H1 (cell line): ENCODE results near the gene SLCO1C1. TPM values are rescaled to one million over a fixed set of nuclear protein-coding genes. Genes with fewer than 3 reads are reported as not detected.

Source experiments
- CTCF ChIA-PET: fragments of 300-600 bp; sonication (Branson Sonifier 250); formaldehyde crosslinking; loops from one replicate; lab custom pipeline; 2021; ENCODE audit not compliant: partially characterized antibody; lab: Charles Lee
- POLR2A ChIA-PET: fragments of 300-600 bp; sonication (Branson Sonifier 250); formaldehyde crosslinking; loops from one replicate; lab custom pipeline; 2021; ENCODE audit warnings: inconsistent platforms; ENCODE audit not compliant: partially characterized antibody; lab: Charles Lee
- DNase-seq, 2 experiments: peaks; one replicate each; pipeline versions ENCODE4 v3.0.0 to v3.0.0-alpha.2; 2010 to 2022; ENCODE audit warnings: low spot score in 2 of 2, low read depth in 1 of 2, mixed read lengths in 1 of 2
- FAIRE-seq: peaks from 2 replicates; lab custom pipeline; 2011; peaks lifted over from hg19 to GRCh38; lab: Jason Lieb, UNC
- H2AFZ ChIP-seq: 2 replicates; pipeline ENCODE4 v1.8.1; 2012; ENCODE audit warnings: low read length, inconsistent platforms
- H2AK5ac ChIP-seq: 2 replicates; pipeline ENCODE4 v1.6.1; 2013; ENCODE audit warnings: low read depth, low read length
- H2BK120ac ChIP-seq: replicated peaks from 2 replicates; pipeline ENCODE3; 2013; ENCODE audit warnings: low read depth, low read length, inconsistent platforms
- H2BK12ac ChIP-seq: 2 replicates; pipeline ENCODE4 v1.6.1; 2013; ENCODE audit warnings: low read depth, low read length
- H2BK15ac ChIP-seq: 2 replicates; pipeline ENCODE4 v1.6.1; 2013; ENCODE audit warnings: low read length
- H2BK20ac ChIP-seq: 2 replicates; pipeline ENCODE4 v1.6.1; 2013; ENCODE audit warnings: low read length
- H2BK5ac ChIP-seq: 2 replicates; pipeline ENCODE4 v1.6.1; 2013; ENCODE audit warnings: low read depth, low read length
- H3K14ac ChIP-seq: 2 replicates; pipeline ENCODE4 v1.6.1; 2013; ENCODE audit warnings: inconsistent platforms; ENCODE audit not compliant: insufficient read length
- H3K18ac ChIP-seq: 2 replicates; pipeline ENCODE4 v1.6.1; 2013; ENCODE audit warnings: low read length; ENCODE audit errors: extremely low read depth
- H3K23ac ChIP-seq: 2 replicates; pipeline ENCODE4 v1.6.1; 2013; ENCODE audit warnings: inconsistent platforms; ENCODE audit not compliant: insufficient read length
- H3K23me2 ChIP-seq: 2 replicates; pipeline ENCODE4 v1.6.1; 2013; ENCODE audit warnings: low read depth, low read length
- H3K27ac ChIP-seq: 2 replicates; pipeline ENCODE4 v1.6.1; 2011; ENCODE audit warnings: low read depth, low read length, inconsistent platforms
- H3K27me3 ChIP-seq, 4 experiments: replicated peaks in 1 of 4; 1 replicate in 1 of 4; 2 replicates in 3 of 4; pipeline versions ENCODE4 v1.6.1 to v1.8.1; 2011 to 2013; ENCODE audit warnings: low read length in 3 of 4, mild to moderate bottlenecking in 3 of 4, inconsistent platforms in 2 of 4, mixed read lengths in 2 of 4, moderate library complexity in 1 of 4; ENCODE audit not compliant: control insufficient read depth in 3 of 4, insufficient read depth in 3 of 4; ENCODE audit errors: extremely low read depth in 1 of 4
- H3K36me3 ChIP-seq, 4 experiments: 2 replicates each; pipeline versions ENCODE4 v1.6.1 to v1.8.1; 2011 to 2013; ENCODE audit warnings: mild to moderate bottlenecking in 4 of 4, low read length in 3 of 4, moderate library complexity in 2 of 4, control low read depth in 1 of 4, inconsistent platforms in 1 of 4; ENCODE audit not compliant: insufficient read depth in 4 of 4, control insufficient read depth in 2 of 4
- H3K4ac ChIP-seq: replicated peaks from 2 replicates; pipeline ENCODE3; 2013; ENCODE audit warnings: low read length, low read depth, mixed read lengths, inconsistent platforms; ENCODE audit not compliant: insufficient read length
- H3K4me1 ChIP-seq, 4 experiments: replicated peaks in 1 of 4; 1 replicate in 1 of 4; 2 replicates in 3 of 4; pipeline versions ENCODE4 v1.6.1 to v1.8.1; 2011 to 2013; ENCODE audit warnings: low read length in 3 of 4, inconsistent platforms in 2 of 4, mixed read lengths in 1 of 4; ENCODE audit not compliant: insufficient read depth in 4 of 4, control insufficient read depth in 3 of 4
- H3K4me2 ChIP-seq, 2 experiments: 2 replicates each; pipeline versions ENCODE4 v1.6.1 to v1.8.1; 2011 to 2013; ENCODE audit warnings: low read depth in 2 of 2, low read length in 2 of 2, control low read depth in 1 of 2, inconsistent platforms in 1 of 2, mild to moderate bottlenecking in 1 of 2; ENCODE audit not compliant: insufficient read depth in 1 of 2
- H3K4me3 ChIP-seq, 4 experiments: fragments of 200-600, 300-600 bp in 1 of 4; sonication (generic), shearing (Covaris generic), sonication (Bioruptor Twin) in 1 of 4; 2 replicates each; pipeline versions ENCODE4 v1.5.1 to v1.8.1; 2011 to 2016; ENCODE audit warnings: low read length in 4 of 4, low read depth in 3 of 4, control low read depth in 2 of 4, inconsistent platforms in 2 of 4, mild to moderate bottlenecking in 2 of 4, mixed read lengths in 1 of 4, moderate library complexity in 1 of 4; ENCODE audit not compliant: insufficient read depth in 2 of 4; ENCODE audit errors: extremely low read depth in 1 of 4
- H3K56ac ChIP-seq: replicated peaks from 2 replicates; pipeline ENCODE3; 2013; ENCODE audit warnings: low read depth, mild to moderate bottlenecking, mixed read lengths, low read length, inconsistent platforms; ENCODE audit not compliant: insufficient read length
- H3K79me1 ChIP-seq: 2 replicates; pipeline ENCODE4 v1.6.1; 2013; ENCODE audit warnings: low read depth, low read length, control low read depth
- H3K79me2 ChIP-seq, 2 experiments: 2 replicates each; pipeline versions ENCODE4 v1.6.1 to v1.8.1; 2012 to 2013; ENCODE audit warnings: low read length in 2 of 2, mild to moderate bottlenecking in 2 of 2, inconsistent platforms in 1 of 2; ENCODE audit not compliant: insufficient read depth in 2 of 2, control insufficient read depth in 1 of 2
- H3K9ac ChIP-seq, 4 experiments: replicated peaks in 1 of 4; 1 replicate in 1 of 4; 2 replicates in 3 of 4; pipeline versions ENCODE4 v1.6.1 to v1.8.1; 2011 to 2013; ENCODE audit warnings: low read depth in 3 of 4, low read length in 3 of 4, control low read depth in 2 of 4, mild to moderate bottlenecking in 2 of 4, moderate library complexity in 2 of 4, inconsistent platforms in 1 of 4; ENCODE audit errors: extremely low read depth in 1 of 4
- H3K9me3 ChIP-seq, 2 experiments: 2 replicates each; pipeline versions ENCODE4 v1.6.1 to v1.8.1; 2012 to 2013; ENCODE audit warnings: mild to moderate bottlenecking in 2 of 2, moderate library complexity in 2 of 2, control low read depth in 1 of 2, inconsistent platforms in 1 of 2, low read depth in 1 of 2, low read length in 1 of 2, mixed read lengths in 1 of 2; ENCODE audit not compliant: insufficient read depth in 2 of 2
- H4K20me1 ChIP-seq, 2 experiments: replicated peaks in 1 of 2; 2 replicates each; pipeline versions ENCODE3 to v1.8.1; 2011 to 2013; ENCODE audit warnings: inconsistent platforms in 2 of 2, low read length in 2 of 2, mild to moderate bottlenecking in 1 of 2; ENCODE audit not compliant: insufficient read depth in 2 of 2, control insufficient read depth in 1 of 2
- H4K5ac ChIP-seq: 2 replicates; pipeline ENCODE4 v1.6.1; 2013; ENCODE audit warnings: low read length, low read depth, mixed read lengths, inconsistent platforms; ENCODE audit not compliant: insufficient read length
- H4K8ac ChIP-seq: 2 replicates; pipeline ENCODE4 v1.8.0; 2013; ENCODE audit warnings: mild to moderate bottlenecking, moderate library complexity, low read length, inconsistent platforms; ENCODE audit not compliant: insufficient read depth; ENCODE audit errors: extremely low read depth
- H4K91ac ChIP-seq: replicated peaks from 2 replicates; pipeline ENCODE3; 2013; ENCODE audit warnings: low read length, mixed read lengths, inconsistent platforms; ENCODE audit not compliant: insufficient read length
- ASH2L ChIP-seq: fragments of 200-600, 300-600 bp; sonication (generic); IDR thresholded peaks from one replicate; pipeline ENCODE4 v1.7.1; 2017; ENCODE audit warnings: low read length
- EZH2 ChIP-seq: fragments of 200-600 bp; sonication (generic); IDR thresholded peaks from 2 replicates; pipeline ENCODE4 v1.7.1; 2012; ENCODE audit warnings: low read depth, mild to moderate bottlenecking, moderate library complexity, low read length, inconsistent platforms; ENCODE audit not compliant: severe bottlenecking
- POLR2A ChIP-seq, 2 experiments: IDR thresholded peaks; 1 replicate in 1 of 2; 2 replicates in 1 of 2; pipeline ENCODE4 v1.6.1; 2011; ENCODE audit warnings: low read depth in 2 of 2, low read length in 2 of 2, mild to moderate bottlenecking in 2 of 2; ENCODE audit errors: control extremely low read depth in 1 of 2
- RBBP5 ChIP-seq: IDR thresholded peaks from 2 replicates; pipeline ENCODE4 v1.7.1; 2012; ENCODE audit warnings: low read depth, mild to moderate bottlenecking, inconsistent platforms, low read length, moderate library complexity, borderline replicate concordance
- RNF2 ChIP-seq: fragments of 200-900, 300-1000 bp; sonication (generic); IDR thresholded peaks from 2 replicates; pipeline ENCODE4 v1.7.1; 2016; ENCODE audit warnings: borderline replicate concordance, low read depth, mild to moderate bottlenecking, antibody characterized with exemption, low read length; ENCODE audit not compliant: poor library complexity, severe bottlenecking; ENCODE audit errors: missing control alignments
- SIRT6 ChIP-seq: IDR thresholded peaks from one replicate; pipeline ENCODE4 v1.7.1; 2012; ENCODE audit warnings: low read length, inconsistent platforms
- YY1 ChIP-seq: IDR thresholded peaks from 2 replicates; pipeline ENCODE4 v1.6.1; 2011; ENCODE audit warnings: low read depth, mild to moderate bottlenecking, low read length
- WGBS, 2 experiments: shearing (Covaris generic) in 1 of 2; methylation state at CpG; one replicate each; pipeline versions ENCODE4 v1.1.6 to v1.1.7; 2013 to 2015; ENCODE audit warnings: low lambda C conversion rate in 2 of 2, mixed read lengths in 2 of 2, inconsistent platforms in 1 of 2, low coverage in 1 of 2, missing lambda C conversion rate in 1 of 2; ENCODE audit not compliant: insufficient replicate concordance in 2 of 2, insufficient coverage in 1 of 2, insufficient read length in 1 of 2; ENCODE audit errors: extremely low coverage in 1 of 2, missing lambda C conversion rate in 1 of 2; 5-methylcytosine and 5-hydroxymethylcytosine counted together
- polyA plus RNA-seq, 7 experiments: library from polyadenylated mRNA; depleted of rRNA in 3 of 7; stranded (reverse) in 5 of 7; unstranded in 2 of 7; fragments of >200 nt in 5 of 7; fragments of 200-250 nt in 2 of 7; gene quantifications; 1 replicate in 5 of 7; 2 replicates in 1 of 7; 4 replicates in 1 of 7; pipeline versions ENCODE4 v1.2.1 to v1.2.3, GENCODE V29; 2011 to 2013; ENCODE audit warnings: missing spikeins in 2 of 7, mixed read lengths in 2 of 7
- total RNA-seq: library from RNA; stranded (reverse); fragmentation: NEBNext Ultra II Directional; extraction: Animal tissue kit (Norgen Biotek cat#: 25700); gene quantifications from 2 replicates; pipeline ENCODE4 v1.2.1, GENCODE V29; 2021

The SLCO1C1 gene
- total and polyA plus RNA-seq, 2 of the 8 experiments (the other 6 are each of a cell fraction or from before 2014, with no cell fraction given): 0.18 to 0.74 TPM

GRCh38 chr12:20792971-20793370 lies 97.8 kb downstream of the SLCO1C1 start:
- Histone ChIP-seq H3K27me3 (peaks cover 0 to 1% (median 0%) of the 10 kb centered on the region in 4 experiments; a peak in 1 of 7 replicates), H2BK20ac (no peak overlapping the region), H3K36me3 (no peaks in the 10 kb centered on the region), H2AK5ac (no peak overlapping the region), H4K8ac (no peak overlapping the region), H2BK12ac (no peak overlapping the region), H3K4me2 (no peak overlapping the region), H3K23me2 (no peaks in the 10 kb centered on the region), H3K56ac (no peak overlapping the region), H3K79me2 (no peaks in the 10 kb centered on the region), H3K27ac (no peak overlapping the region), H4K5ac (no peak overlapping the region), H2BK120ac (no peak overlapping the region), H3K23ac (no peak overlapping the region), H3K18ac (no peak overlapping the region), H2BK5ac (no peak overlapping the region), H3K4me1 (no peaks in the 10 kb centered on the region), H2AFZ (no peak overlapping the region), H3K79me1 (no peaks in the 10 kb centered on the region), H3K9ac (no peak overlapping the region), H4K91ac (no peak overlapping the region), H3K14ac (no peak overlapping the region), H3K4ac (no peak overlapping the region), H3K4me3 (no peak overlapping the region), H2BK15ac (no peak overlapping the region), H4K20me1 (no peaks in the 10 kb centered on the region), H3K9me3 (0 out of 4 replicates have a peak, but pooled peaks cover 3 to 4% of the 10 kb centered on the region in 2 experiments)
- ChIA-PET CTCF (no interaction called here), POLR2A (no interaction called here)
- TF ChIP-seq EZH2: no peak
- no peak for TF ChIP-seq ASH2L
- TF ChIP-seq YY1: no peak
- TF ChIP-seq RNF2: no peak
- no peak for TF ChIP-seq SIRT6
- no peak for TF ChIP-seq POLR2A (IDR thresholded peaks at IDR 0.05; ENCODE audit: control extremely low read depth in 1 of 2, low read depth in 2 of 2, low read length in 2 of 2)
- no peak for TF ChIP-seq RBBP5
- 92% methylated on average over 1 of the region's 1 CpG; no CpG with 5 or more reads in 1 of the 2 experiments for WGBS, 2 experiments
- FAIRE-seq (no peak), DNase-seq (no peak)
